Activated T-cell treated with anti-CD3 and anti-CD28 coated beads, Interleukin-2, amount 50 U/mL, for 48 hours (primary cell): ENCODE measurements around the gene IL31.
"Not testable (repeated sequence)": the region's sequence is repeated elsewhere in the genome, so short reads cannot be mapped to it uniquely, and the experiment has no call there.

ENCODE experiments used
- DNase-seq, 2 experiments: peaks; one replicate each; pipeline ENCODE4 v3.0.0-alpha.2; 2020

IL31 gene

GRCh38 chr12:122190842-122191668 is 17.0 kb upstream of the IL31 start:
- DNase-seq: peak; percentile 86 to 87

GRCh38 chr12:122189626-122190475 is 15.8 kb upstream of the IL31 start:
- no peak for DNase-seq

GRCh38 chr12:122187466-122187865 is 13.4 kb upstream of the IL31 start:
- DNase-seq: no peak

- DNase-seq: no peak
Observed at GRCh38 chr12:122185494-122186082, 11.6 kb upstream of the IL31 start.

- no peak for DNase-seq
Observed at GRCh38 chr12:122185079-122185478, 11.1 kb upstream of the IL31 start.

- no peak for DNase-seq
Observed at GRCh38 chr12:122184517-122184916, 10.5 kb upstream of the IL31 start.

GRCh38 chr12:122183588-122183940 is 9.5 kb upstream of the IL31 start:
- DNase-seq: no peak

GRCh38 chr12:122182887-122183587 is 9.0 kb upstream of the IL31 start, which contains the start of gene LRRC43:
Gene LRRC43, plus strand, starts transcription at chr12:122183123. Its CDS starts 22 bp downstream, at chr12:122183145.
- peak; percentile 43 to 49 for DNase-seq

- DNase-seq: not testable (repeated sequence)
Observed at GRCh38 chr12:122176473-122176872, 2.5 kb upstream of the IL31 start.

- DNase-seq: no peak
Observed at GRCh38 chr12:122172262-122172939, 1.6 kb downstream of the IL31 start.

- no peak for DNase-seq
Observed at GRCh38 chr12:122171399-122171798, 2.6 kb downstream of the IL31 start.

- DNase-seq: no peak
Observed at GRCh38 chr12:122168492-122168891, 5.5 kb downstream of the IL31 start.

- no peak for DNase-seq
Observed at GRCh38 chr12:122167356-122167925, 6.6 kb downstream of the IL31 start.

GRCh38 chr12:122166422-122167349 is 7.3 kb downstream of the IL31 start:
- peak; percentile 69 to 76 for DNase-seq

- DNase-seq: no peak
Observed at GRCh38 chr12:122162976-122163375, 11.0 kb downstream of the IL31 start.

GRCh38 chr12:122161682-122162081 is 12.3 kb downstream of the IL31 start:
- no peak for DNase-seq

GRCh38 chr12:122160761-122161160 is 13.3 kb downstream of the IL31 start:
- no peak for DNase-seq

GRCh38 chr12:122159882-122160281 is 14.1 kb downstream of the IL31 start:
- DNase-seq: no peak

GRCh38 chr12:122158700-122159285 is 15.2 kb downstream of the IL31 start:
- DNase-seq: no peak

GRCh38 chr12:122155705-122156104 is 18.3 kb downstream of the IL31 start:
- DNase-seq: no peak
